Endodermal cell (in vitro differentiated cells): Measurements from ENCODE around the gene MN1. TPM values are rescaled to one million over a fixed set of nuclear protein-coding genes. Genes with fewer than 3 reads are reported as not detected.

ENCODE experiments used
- DNase-seq: peaks from one replicate; pipeline ENCODE4 v3.0.0-alpha.2; 2017
- H3K27ac ChIP-seq: 2 replicates; pipeline ENCODE4 v1.5.1; 2013; ENCODE audit warnings: mild to moderate bottlenecking, low read depth, low read length, moderate library complexity
- H3K27me3 ChIP-seq: 2 replicates; pipeline ENCODE4 v1.6.1; 2013; ENCODE audit warnings: mild to moderate bottlenecking, low read length, moderate library complexity; ENCODE audit not compliant: insufficient read depth, control insufficient read depth, poor library complexity, severe bottlenecking
- H3K36me3 ChIP-seq: 2 replicates; pipeline ENCODE4 v1.7.0; 2013; ENCODE audit warnings: mild to moderate bottlenecking, low read length, moderate library complexity; ENCODE audit not compliant: control insufficient read depth, insufficient read depth
- H3K4me1 ChIP-seq: one replicate; pipeline ENCODE4 v1.7.0; 2013; ENCODE audit warnings: low read length; ENCODE audit not compliant: control insufficient read depth, insufficient read depth
- H3K4me3 ChIP-seq: 2 replicates; pipeline ENCODE4 v1.5.1; 2013; ENCODE audit warnings: mild to moderate bottlenecking, low read length, moderate library complexity
- H3K9ac ChIP-seq: 2 replicates; pipeline ENCODE4 v1.6.1; 2013; ENCODE audit warnings: mild to moderate bottlenecking, low read length, moderate library complexity; ENCODE audit not compliant: poor library complexity, severe bottlenecking; ENCODE audit errors: extremely low read depth
- H3K9me3 ChIP-seq: 2 replicates; pipeline ENCODE4 v1.6.1; 2013; ENCODE audit warnings: mild to moderate bottlenecking, low read length, moderate library complexity; ENCODE audit not compliant: control insufficient read depth
- H3K27ac Mint-ChIP-seq: 2 replicates; pipeline ENCODE4 v1.8.0; 2020; ENCODE audit warnings: mixed read lengths
- H3K27me3 Mint-ChIP-seq: 2 replicates; pipeline ENCODE4 v1.8.0; 2021; ENCODE audit warnings: mild to moderate bottlenecking, mixed read lengths; ENCODE audit not compliant: insufficient read depth
- H3K36me3 Mint-ChIP-seq: 2 replicates; pipeline ENCODE4 v1.8.0; 2020; ENCODE audit warnings: low read depth, mixed read lengths
- H3K4me1 Mint-ChIP-seq: 2 replicates; pipeline ENCODE4 v1.8.0; 2020; ENCODE audit warnings: mixed read lengths
- H3K4me3 Mint-ChIP-seq: 2 replicates; pipeline ENCODE4 v1.8.0; 2020; ENCODE audit warnings: mild to moderate bottlenecking, moderate library complexity, mixed read lengths
- H3K9me3 Mint-ChIP-seq: 2 replicates; pipeline ENCODE4 v1.8.0; 2020; ENCODE audit warnings: mild to moderate bottlenecking, mixed read lengths
- WGBS, 2 experiments: methylation state at CpG; one replicate each; pipeline versions ENCODE4 v1.1.5 to v1.1.7; 2013; ENCODE audit warnings: missing lambda C conversion rate in 2 of 2, mixed read lengths in 1 of 2; ENCODE audit not compliant: insufficient coverage in 1 of 2, insufficient read length in 1 of 2; 5-methylcytosine and 5-hydroxymethylcytosine counted together
- total RNA-seq, 2 donors: library from RNA; stranded (reverse); fragmentation: NEBNext Ultra II Directional in 1 of 2; extraction: Animal tissue kit (Norgen Biotek cat#: 25700) in 1 of 2; gene quantifications; 2 replicates in 1 of 2; 3 replicates in 1 of 2; pipeline ENCODE4 v1.2.1, GENCODE V29; 2021
- TF ChIP-seq, protein P1 (sequence below): fragments of 200-600 bp; sonication (generic); conservative IDR thresholded peaks from 2 replicates; pipeline ENCODE4 v1.5.0; 2021; ENCODE audit warnings: antibody characterized with exemption, mild to moderate bottlenecking

Gene MN1
- total RNA-seq, 2 donors from 2014 or later: 4.4 to 17.8 TPM

- no peak overlapping the region for H3K4me3 ChIP-seq
- WGBS, 2 experiments: 58 to 81% methylated on average over 2 of the region's 4 CpGs
- no peak overlapping the region for H3K9ac ChIP-seq
- TF ChIP-seq, protein P1, sequence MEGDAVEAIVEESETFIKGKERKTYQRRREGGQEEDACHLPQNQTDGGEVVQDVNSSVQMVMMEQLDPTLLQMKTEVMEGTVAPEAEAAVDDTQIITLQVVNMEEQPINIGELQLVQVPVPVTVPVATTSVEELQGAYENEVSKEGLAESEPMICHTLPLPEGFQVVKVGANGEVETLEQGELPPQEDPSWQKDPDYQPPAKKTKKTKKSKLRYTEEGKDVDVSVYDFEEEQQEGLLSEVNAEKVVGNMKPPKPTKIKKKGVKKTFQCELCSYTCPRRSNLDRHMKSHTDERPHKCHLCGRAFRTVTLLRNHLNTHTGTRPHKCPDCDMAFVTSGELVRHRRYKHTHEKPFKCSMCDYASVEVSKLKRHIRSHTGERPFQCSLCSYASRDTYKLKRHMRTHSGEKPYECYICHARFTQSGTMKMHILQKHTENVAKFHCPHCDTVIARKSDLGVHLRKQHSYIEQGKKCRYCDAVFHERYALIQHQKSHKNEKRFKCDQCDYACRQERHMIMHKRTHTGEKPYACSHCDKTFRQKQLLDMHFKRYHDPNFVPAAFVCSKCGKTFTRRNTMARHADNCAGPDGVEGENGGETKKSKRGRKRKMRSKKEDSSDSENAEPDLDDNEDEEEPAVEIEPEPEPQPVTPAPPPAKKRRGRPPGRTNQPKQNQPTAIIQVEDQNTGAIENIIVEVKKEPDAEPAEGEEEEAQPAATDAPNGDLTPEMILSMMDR: no peak
- peaks cover 13% of the 10 kb centered on the region for H3K4me1 ChIP-seq
- Mint-ChIP-seq H3K9me3 (no peaks in the 10 kb centered on the region), H3K27ac (no peak overlapping the region), H3K27me3 (peaks cover 3% of the 10 kb centered on the region), H3K4me1 (peaks cover 45% of the 10 kb centered on the region), H3K4me3 (no peak overlapping the region), H3K36me3 (peaks cover 3% of the 10 kb centered on the region)
- no peaks in the 10 kb centered on the region for H3K27me3 ChIP-seq
- H3K9me3 ChIP-seq: no peaks in the 10 kb centered on the region
- no peaks in the 10 kb centered on the region for H3K36me3 ChIP-seq
- H3K27ac ChIP-seq: no peak overlapping the region
- no peak for DNase-seq
These were observed 53.2 kb downstream of the MN1 start for GRCh38 chr22:27748349-27748748.

GRCh38 chr22:27747396-27748221 is 53.9 kb downstream of the MN1 start:
- peaks cover 3% of the 10 kb centered on the region for H3K36me3 Mint-ChIP-seq

DNA sequence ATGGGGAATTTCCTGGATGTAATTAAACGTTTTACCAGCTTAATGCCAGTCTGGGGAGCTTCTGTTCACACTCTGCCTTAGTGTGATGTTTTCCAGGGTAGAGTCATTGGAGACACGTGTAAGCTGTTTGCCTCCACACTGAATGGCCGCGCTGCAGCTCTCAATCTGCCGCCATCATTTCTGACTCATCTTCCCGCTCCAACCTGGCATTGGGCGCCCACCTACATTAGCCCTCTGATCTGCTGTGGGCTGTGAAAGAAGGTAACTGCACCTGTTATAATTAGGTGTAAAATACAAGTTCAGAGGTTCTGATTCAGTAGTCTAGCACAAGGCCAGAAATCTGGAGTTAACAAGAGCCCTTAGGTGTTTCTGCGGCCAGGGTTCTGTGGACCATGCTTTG is 54.6 kb downstream of the MN1 start:
- WGBS, 2 experiments: 94 to 97% methylated on average over 6 to 8 of the region's 8 CpGs

More at GRCh38 chr22:27747396-27748221, 53.9 kb downstream of the MN1 start:
- Histone ChIP-seq H3K9me3 (no peaks in the 10 kb centered on the region), H3K27ac (no peak overlapping the region), H3K27me3 (no peaks in the 10 kb centered on the region), H3K4me1 (peaks cover 13% of the 10 kb centered on the region), H3K4me3 (no peak overlapping the region), H3K36me3 (no peaks in the 10 kb centered on the region), H3K9ac (no peak overlapping the region)
- Mint-ChIP-seq H3K4me3 (no peak overlapping the region), H3K27ac (no peak overlapping the region), H3K4me1 (peaks cover 50% of the 10 kb centered on the region), H3K9me3 (no peaks in the 10 kb centered on the region), H3K27me3 (peaks cover 3% of the 10 kb centered on the region)
- DNase-seq: no peak
- TF ChIP-seq, protein P1: peak; percentile 73
- 89 to 92% methylated on average over 12 of the region's 13 CpGs for WGBS, 2 experiments

More for the DNA sequence above, 54.6 kb downstream of the MN1 start:
- Histone ChIP-seq H3K36me3 (no peaks in the 10 kb centered on the region), H3K4me1 (peaks cover 13% of the 10 kb centered on the region), H3K4me3 (no peak overlapping the region), H3K27me3 (no peaks in the 10 kb centered on the region), H3K9ac (no peak overlapping the region), H3K27ac (no peak overlapping the region), H3K9me3 (no peaks in the 10 kb centered on the region)
- Mint-ChIP-seq H3K9me3 (peaks cover under 1% of the 10 kb centered on the region), H3K4me3 (no peak overlapping the region), H3K36me3 (peaks cover 4% of the 10 kb centered on the region), H3K27me3 (no peaks in the 10 kb centered on the region), H3K4me1 (peaks cover 56% of the 10 kb centered on the region), H3K27ac (no peak overlapping the region)
- TF ChIP-seq, protein P1: no peak
- DNase-seq: no peak
